PFSK-1 (cell line): ENCODE measurements around the gene HMX2.

Source experiments
- FOXP2 ChIP-seq: optimal IDR thresholded peaks from 2 replicates; pipeline ENCODE3; 2011; ENCODE audit warnings: borderline replicate concordance, control low read depth, inconsistent platforms; ENCODE audit not compliant: insufficient read depth; ENCODE audit errors: extremely low read length, extremely low read depth
- POLR2AphosphoS5 ChIP-seq: IDR thresholded peaks from 2 replicates; pipeline ENCODE4 v1.6.1; 2012; ENCODE audit warnings: low read depth, mild to moderate bottlenecking, control low read depth, low read length, moderate library complexity
- SIN3A ChIP-seq: IDR thresholded peaks from 2 replicates; pipeline ENCODE4 v1.6.1; 2012; ENCODE audit warnings: mild to moderate bottlenecking, low read length, moderate library complexity, borderline replicate concordance; ENCODE audit not compliant: insufficient read depth
- TAF1 ChIP-seq: IDR thresholded peaks from 2 replicates; pipeline ENCODE4 v1.6.1; 2012; ENCODE audit warnings: low read length, control low read depth, borderline replicate concordance; ENCODE audit not compliant: insufficient read depth
- TF ChIP-seq, protein P1 (sequence below), 2 experiments: IDR thresholded peaks; 2 replicates each; pipeline versions ENCODE4 v1.6.1 to v1.8.0; 2011 to 2012; ENCODE audit warnings: low read depth in 2 of 2, low read length in 2 of 2, control low read depth in 1 of 2, inconsistent platforms in 1 of 2, mild to moderate bottlenecking in 1 of 2, moderate library complexity in 1 of 2; ENCODE audit not compliant: insufficient read depth in 1 of 2

Gene HMX2

GRCh38 chr10:123145542-123146012 is 2.4 kb upstream of the HMX2 start:
- TF ChIP-seq SIN3A: no peak
- no peak for TF ChIP-seq TAF1
- TF ChIP-seq, protein P1, sequence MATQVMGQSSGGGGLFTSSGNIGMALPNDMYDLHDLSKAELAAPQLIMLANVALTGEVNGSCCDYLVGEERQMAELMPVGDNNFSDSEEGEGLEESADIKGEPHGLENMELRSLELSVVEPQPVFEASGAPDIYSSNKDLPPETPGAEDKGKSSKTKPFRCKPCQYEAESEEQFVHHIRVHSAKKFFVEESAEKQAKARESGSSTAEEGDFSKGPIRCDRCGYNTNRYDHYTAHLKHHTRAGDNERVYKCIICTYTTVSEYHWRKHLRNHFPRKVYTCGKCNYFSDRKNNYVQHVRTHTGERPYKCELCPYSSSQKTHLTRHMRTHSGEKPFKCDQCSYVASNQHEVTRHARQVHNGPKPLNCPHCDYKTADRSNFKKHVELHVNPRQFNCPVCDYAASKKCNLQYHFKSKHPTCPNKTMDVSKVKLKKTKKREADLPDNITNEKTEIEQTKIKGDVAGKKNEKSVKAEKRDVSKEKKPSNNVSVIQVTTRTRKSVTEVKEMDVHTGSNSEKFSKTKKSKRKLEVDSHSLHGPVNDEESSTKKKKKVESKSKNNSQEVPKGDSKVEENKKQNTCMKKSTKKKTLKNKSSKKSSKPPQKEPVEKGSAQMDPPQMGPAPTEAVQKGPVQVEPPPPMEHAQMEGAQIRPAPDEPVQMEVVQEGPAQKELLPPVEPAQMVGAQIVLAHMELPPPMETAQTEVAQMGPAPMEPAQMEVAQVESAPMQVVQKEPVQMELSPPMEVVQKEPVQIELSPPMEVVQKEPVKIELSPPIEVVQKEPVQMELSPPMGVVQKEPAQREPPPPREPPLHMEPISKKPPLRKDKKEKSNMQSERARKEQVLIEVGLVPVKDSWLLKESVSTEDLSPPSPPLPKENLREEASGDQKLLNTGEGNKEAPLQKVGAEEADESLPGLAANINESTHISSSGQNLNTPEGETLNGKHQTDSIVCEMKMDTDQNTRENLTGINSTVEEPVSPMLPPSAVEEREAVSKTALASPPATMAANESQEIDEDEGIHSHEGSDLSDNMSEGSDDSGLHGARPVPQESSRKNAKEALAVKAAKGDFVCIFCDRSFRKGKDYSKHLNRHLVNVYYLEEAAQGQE (IDR thresholded peaks at IDR 0.05; ENCODE audit: insufficient read depth in 1 of 2, low read depth in 2 of 2, low read length in 2 of 2): no peak

DNA sequence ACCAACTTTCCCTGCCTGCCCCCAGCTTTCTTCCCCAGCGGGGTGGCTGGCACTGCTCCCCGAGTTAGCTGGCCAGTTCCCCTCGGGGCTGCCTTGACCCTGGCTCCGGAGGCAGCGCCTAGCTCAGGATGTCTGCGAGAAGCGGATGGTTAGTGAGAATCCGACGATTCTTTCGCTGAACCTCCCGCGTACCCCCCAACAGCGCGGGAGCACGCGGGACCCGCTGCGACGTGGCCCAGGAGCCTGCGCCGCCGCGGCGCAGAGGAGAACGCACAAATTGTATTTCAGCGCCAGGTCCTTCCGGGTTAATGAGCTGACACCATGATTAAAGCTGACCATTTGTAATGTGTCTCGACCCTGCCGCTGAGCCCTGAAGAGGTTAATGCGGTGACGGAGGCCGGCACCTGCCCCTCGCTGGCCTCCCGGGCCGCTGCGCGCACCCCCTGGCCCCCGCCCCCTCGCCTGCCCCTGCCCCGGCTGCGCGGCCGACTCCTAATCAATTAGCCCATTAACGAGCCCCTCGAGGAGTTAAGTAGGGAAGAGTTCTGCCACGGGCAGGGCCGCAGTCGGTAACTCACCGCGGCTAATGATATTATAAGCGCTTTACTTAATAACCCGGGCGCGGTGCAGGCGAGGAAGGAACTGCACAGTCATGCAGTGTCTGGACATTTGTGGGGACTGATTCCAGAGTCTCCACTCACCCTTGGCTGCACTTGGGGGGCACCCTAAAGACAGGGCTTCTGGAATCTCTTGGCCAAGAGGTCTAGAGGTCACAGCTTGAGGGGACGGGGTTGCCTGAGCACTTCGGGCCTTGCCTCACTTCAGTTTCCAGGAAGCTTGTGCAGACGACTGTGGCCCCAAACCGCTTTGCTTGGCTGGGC is 1.7 kb upstream of the HMX2 start:
- TF ChIP-seq FOXP2: no peak
- TF ChIP-seq, protein P1 (IDR thresholded peaks at IDR 0.05; ENCODE audit: insufficient read depth in 1 of 2, low read depth in 2 of 2, low read length in 2 of 2): no peak
- TF ChIP-seq SIN3A: no peak
- TF ChIP-seq TAF1: no peak
- no peak for TF ChIP-seq POLR2AphosphoS5

- TF ChIP-seq TAF1 (no peak), SIN3A (no peak), FOXP2 (no peak), POLR2AphosphoS5 (no peak)
- TF ChIP-seq, protein P1 (IDR thresholded peaks at IDR 0.05; ENCODE audit: insufficient read depth in 1 of 2, low read depth in 2 of 2, low read length in 2 of 2): no peak
These were observed 872 bp upstream of the HMX2 start for GRCh38 chr10:123146894-123147634.

GRCh38 chr10:123148414-123149161 is 652 bp downstream of the HMX2 start:
- TF ChIP-seq SIN3A (no peak), POLR2AphosphoS5 (no peak), FOXP2 (no peak), TAF1 (no peak)
- TF ChIP-seq, protein P1 (IDR thresholded peaks at IDR 0.05; ENCODE audit: insufficient read depth in 1 of 2, low read depth in 2 of 2, low read length in 2 of 2): no peak
